Endothelial cell of umbilical vein (primary cell): Measurements from ENCODE around the gene TMED5. TPM values are rescaled to one million over a fixed set of nuclear protein-coding genes. Genes with fewer than 3 reads are reported as not detected.

Experiments
- BruUV-seq: library from RNA; stranded (reverse); fragments of 400-500 nt; replicated peaks from 2 replicates; lab custom pipeline; 2021; lab: Mats Ljungman, UMichigan
- CTCF ChIA-PET: fragments of 300-600, 350-600 bp; sonication (Branson Sonifier 250); formaldehyde crosslinking; loops from one replicate; lab custom pipeline; 2021; ENCODE audit warnings: antibody characterized with exemption, inconsistent platforms; lab: Charles Lee
- POLR2A ChIA-PET: fragments of 300-600, 350-600 bp; sonication (Branson Sonifier 250); formaldehyde crosslinking; loops from one replicate; lab custom pipeline; 2021; ENCODE audit warnings: antibody characterized with exemption, inconsistent platforms; lab: Charles Lee
- DNase-seq: peaks from one replicate; pipeline ENCODE4 v3.0.0-alpha.2; 2011; ENCODE audit warnings: low read depth, low spot score
- FAIRE-seq: peaks from 2 replicates; lab custom pipeline; 2011; peaks lifted over from hg19 to GRCh38; lab: Jason Lieb, UNC
- H2AFZ ChIP-seq: 2 replicates; pipeline ENCODE4 v1.6.0; 2012; ENCODE audit warnings: low read depth, low read length, control low read depth, inconsistent platforms
- H3K27ac ChIP-seq: 2 replicates; pipeline ENCODE4 v1.5.1; 2011; ENCODE audit warnings: low read depth, mild to moderate bottlenecking, control low read depth, low read length, moderate library complexity; ENCODE audit not compliant: insufficient read depth
- H3K27me3 ChIP-seq, 2 experiments: 2 replicates each; pipeline versions ENCODE4 v1.6.0 to v1.6.1; 2011; ENCODE audit warnings: low read length in 2 of 2, mixed read lengths in 1 of 2; ENCODE audit not compliant: control insufficient read depth in 2 of 2, insufficient read depth in 2 of 2
- H3K36me3 ChIP-seq, 2 experiments: 2 replicates in 1 of 2; 3 replicates in 1 of 2; pipeline ENCODE4 v1.5.1; 2011; ENCODE audit warnings: low read length in 2 of 2, mild to moderate bottlenecking in 1 of 2, moderate library complexity in 1 of 2; ENCODE audit not compliant: control insufficient read depth in 2 of 2, insufficient read depth in 2 of 2; ENCODE audit errors: extremely low read depth in 1 of 2
- H3K4me1 ChIP-seq: 3 replicates; pipeline ENCODE4 v1.5.1; 2011; ENCODE audit warnings: mild to moderate bottlenecking, low read length; ENCODE audit not compliant: control insufficient read depth, insufficient read depth; ENCODE audit errors: extremely low read depth
- H3K4me2 ChIP-seq: 2 replicates; pipeline ENCODE4 v1.6.1; 2011; ENCODE audit warnings: low read length, control low read depth, mixed read lengths; ENCODE audit not compliant: insufficient read depth
- H3K4me3 ChIP-seq, 3 experiments: fragments of 200-600 bp in 1 of 3; sonication (generic), shearing (Covaris generic) in 1 of 3; replicated peaks in 1 of 3; 2 replicates each; pipeline ENCODE4 v1.5.1; 2011 to 2016; ENCODE audit warnings: control low read depth in 3 of 3, low read length in 3 of 3, mild to moderate bottlenecking in 2 of 3, inconsistent platforms in 1 of 3, low read depth in 1 of 3, moderate library complexity in 1 of 3; ENCODE audit not compliant: insufficient read depth in 1 of 3
- H3K79me2 ChIP-seq: 2 replicates; pipeline ENCODE4 v1.6.0; 2012; ENCODE audit warnings: low read length, inconsistent platforms; ENCODE audit not compliant: control insufficient read depth, insufficient read depth
- H3K9ac ChIP-seq: replicated peaks from 2 replicates; pipeline ENCODE3; 2011; ENCODE audit warnings: low read length, control low read depth; ENCODE audit not compliant: insufficient read depth; ENCODE audit errors: extremely low read depth
- H3K9me1 ChIP-seq: replicated peaks from 3 replicates; pipeline ENCODE4 v1.6.0; 2011; ENCODE audit warnings: mild to moderate bottlenecking, low read length; ENCODE audit not compliant: control insufficient read depth, insufficient read depth; ENCODE audit errors: extremely low read depth
- H3K9me3 ChIP-seq: replicated peaks from 2 replicates; pipeline ENCODE4 v1.5.1; 2012; ENCODE audit warnings: low read length, inconsistent platforms; ENCODE audit not compliant: control insufficient read depth, insufficient read depth
- H4K20me1 ChIP-seq: replicated peaks from 2 replicates; pipeline ENCODE3; 2011; ENCODE audit warnings: mild to moderate bottlenecking, low read length; ENCODE audit not compliant: control insufficient read depth, insufficient read depth; ENCODE audit errors: extremely low read depth
- CTCF ChIP-seq, 2 donors: IDR thresholded peaks; 1 replicate in 1 of 2; 2 replicates in 1 of 2; pipeline ENCODE4 v1.5.1; 2011; ENCODE audit warnings: low read length in 2 of 2, mild to moderate bottlenecking in 2 of 2, moderate library complexity in 2 of 2, control low read depth in 1 of 2, inconsistent platforms in 1 of 2, low read depth in 1 of 2; ENCODE audit not compliant: insufficient read depth in 1 of 2; ENCODE audit errors: extremely low read depth in 1 of 2
- EZH2 ChIP-seq: IDR thresholded peaks from 2 replicates; pipeline ENCODE4 v1.6.1; 2012; ENCODE audit warnings: borderline replicate concordance, low read depth, mild to moderate bottlenecking, moderate library complexity, low read length, inconsistent platforms; ENCODE audit not compliant: severe bottlenecking
- FOS ChIP-seq: IDR thresholded peaks from 2 replicates; pipeline ENCODE4 v1.6.1; 2011; ENCODE audit warnings: mild to moderate bottlenecking, low read length, moderate library complexity, borderline replicate concordance; ENCODE audit not compliant: insufficient read depth
- GATA2 ChIP-seq: IDR thresholded peaks from 2 replicates; pipeline ENCODE4 v1.7.0; 2011; ENCODE audit warnings: low read depth, mild to moderate bottlenecking, moderate library complexity, mixed read lengths, low read length; ENCODE audit not compliant: insufficient read length, insufficient read depth
- JUN ChIP-seq: IDR thresholded peaks from 2 replicates; pipeline ENCODE4 v1.6.1; 2011; ENCODE audit warnings: borderline replicate concordance, low read depth; ENCODE audit not compliant: insufficient read length, insufficient read depth
- MAX ChIP-seq: IDR thresholded peaks from 2 replicates; pipeline ENCODE4 v1.6.1; 2011; ENCODE audit not compliant: insufficient read depth, insufficient read length
- POLR2AphosphoS5 ChIP-seq: IDR thresholded peaks from 2 replicates; pipeline ENCODE4 v1.6.1; 2012; ENCODE audit warnings: low read depth, mild to moderate bottlenecking, control low read depth, low read length, moderate library complexity; ENCODE audit not compliant: insufficient read depth
- dilution Hi-C: fragments of 300-500 bp; cut with MboI; formaldehyde crosslinking; loops from one replicate; pipeline ENCODE4 v1.15.0; 2019; ENCODE audit warnings: low sequenced_read_pairs; ENCODE audit not compliant: extremely low pct_ligation_motif_present
- intact Hi-C: fragments of 100-400 bp; cut with micrococcal nuclease; formaldehyde crosslinking; loops from one replicate; pipeline ENCODE4 v1.10.0; 2022
- polyA plus RNA-seq, 4 experiments: library from polyadenylated mRNA; depleted of rRNA in 3 of 4; stranded (reverse) in 3 of 4; unstranded in 1 of 4; fragments of >200 nt; gene quantifications; 2 replicates each; pipeline versions ENCODE4 v1.2.1 to v1.2.3, GENCODE V29; 2011 to 2012; ENCODE audit warnings: missing spikeins in 1 of 4
- total RNA-seq: library from RNA; stranded (reverse); gene quantifications from 2 replicates; pipeline ENCODE4 v1.2.3, GENCODE V29; 2021

Gene TMED5
- total and polyA plus RNA-seq, 2 donors (not counting 3 experiments of a cell fraction or from before 2014, with no cell fraction given): 24.2 to 51.2 TPM

GRCh38 chr1:93150729-93151128 is 29.5 kb downstream of the TMED5 start:
- H3K36me3 ChIP-seq: peaks cover 2 to 9% of the 10 kb centered on the region in 2 experiments
- H3K27ac ChIP-seq: no peak overlapping the region
- H3K4me2 ChIP-seq: no peak overlapping the region
- H4K20me1 ChIP-seq: peaks cover 2% of the 10 kb centered on the region
- no peak overlapping the region for H3K4me3 ChIP-seq
- intact Hi-C loops: no loop called here
- ChIA-PET POLR2A (no interaction called here), CTCF (no interaction called here)
- DNase-seq: no peak
- H3K27me3 ChIP-seq: no peaks in the 10 kb centered on the region
- H2AFZ ChIP-seq: no peak overlapping the region
- FAIRE-seq: no peak
- H3K9me1 ChIP-seq: no peaks in the 10 kb centered on the region
- TF ChIP-seq GATA2: no peak
- no peak for TF ChIP-seq POLR2AphosphoS5
- no peak for TF ChIP-seq MAX
- no peak for TF ChIP-seq EZH2
- TF ChIP-seq JUN: no peak
- dilution Hi-C loops: no loop called here
- BruUV-seq: no TSS peak
- H3K9ac ChIP-seq: no peak overlapping the region
- peaks cover 8% of the 10 kb centered on the region for H3K79me2 ChIP-seq
- peaks cover 8% of the 10 kb centered on the region for H3K4me1 ChIP-seq
- H3K9me3 ChIP-seq: no peaks in the 10 kb centered on the region

- H3K27ac ChIP-seq: no peak overlapping the region
- H3K4me3 ChIP-seq: no peak overlapping the region
- no peak overlapping the region for H3K9ac ChIP-seq
- TF ChIP-seq MAX (no peak), CTCF (IDR thresholded peaks at IDR 0.05; ENCODE audit: extremely low read depth in 1 of 2, insufficient read depth in 1 of 2, low read depth in 1 of 2, low read length in 2 of 2) (no peak), FOS (no peak)
- dilution Hi-C loops: no loop called here
- no TSS peak for BruUV-seq
- H3K27me3 ChIP-seq: no peaks in the 10 kb centered on the region
- DNase-seq (no peak), FAIRE-seq (no peak)
- no peak overlapping the region for H2AFZ ChIP-seq
- H3K36me3 ChIP-seq: peaks cover 2 to 7% of the 10 kb centered on the region in 2 experiments
- no peak overlapping the region for H3K4me2 ChIP-seq
- peaks cover 2% of the 10 kb centered on the region for H4K20me1 ChIP-seq
- peaks cover 5% of the 10 kb centered on the region for H3K79me2 ChIP-seq
- CTCF ChIA-PET: no interaction called here
- no peaks in the 10 kb centered on the region for H3K9me3 ChIP-seq
- POLR2A ChIA-PET: no interaction called here
- intact Hi-C loops: no loop called here
- no peaks in the 10 kb centered on the region for H3K4me1 ChIP-seq
- H3K9me1 ChIP-seq: no peaks in the 10 kb centered on the region
These were observed 32.2 kb downstream of the TMED5 start for GRCh38 chr1:93148001-93148400.
